GM12891 (cell line): ENCODE results near the gene GCAT.

Experiments used
- POLR2A ChIP-seq: IDR thresholded peaks from 2 replicates; pipeline ENCODE4 v1.6.1; 2011; ENCODE audit warnings: low read depth, low read length, control low read depth
- POLR2AphosphoS5 ChIP-seq: IDR thresholded peaks from 2 replicates; pipeline ENCODE4 v1.6.1; 2011; ENCODE audit warnings: low read depth, low read length, control low read depth
- POU2F2 ChIP-seq: IDR thresholded peaks from 2 replicates; pipeline ENCODE4 v1.6.1; 2011; ENCODE audit warnings: low read depth, mild to moderate bottlenecking, control low read depth, low read length, moderate library complexity
- SPI1 ChIP-seq: IDR thresholded peaks from 2 replicates; pipeline ENCODE4 v1.6.1; 2011; ENCODE audit warnings: low read depth, low read length, control low read depth
- TAF1 ChIP-seq: IDR thresholded peaks from 2 replicates; pipeline ENCODE4 v1.6.1; 2011; ENCODE audit warnings: low read depth, low read length, control low read depth

- TF ChIP-seq POLR2A (no peak), SPI1 (no peak), POLR2AphosphoS5 (no peak), TAF1 (no peak), POU2F2 (no peak)
Measured at GRCh38 chr22:37804352-37804880, 3.3 kb upstream of the GCAT start.
